HEK293T (cell line): ENCODE results near the gene SMPX.

ENCODE experiments used
- CTCF ChIA-PET: fragments of 350-600 bp; formaldehyde crosslinking; extraction: SDS; loops from one replicate; lab custom pipeline; 2021; ENCODE audit warnings: antibody characterized with exemption, inconsistent platforms; lab: Yijun Ruan, JAX
- POLR2A ChIA-PET: fragments of 350-600 bp; formaldehyde crosslinking; extraction: SDS; loops from one replicate; lab custom pipeline; 2020; ENCODE audit warnings: antibody characterized with exemption, inconsistent platforms; lab: Yijun Ruan, JAX
- DNase-seq: peaks from one replicate; pipeline ENCODE4 v3.0.0; 2012; ENCODE audit warnings: mixed read lengths; ENCODE audit errors: extremely low spot score
- ARNT ChIP-seq: fragments of 450-650 bp; IDR thresholded peaks from 2 replicates; pipeline ENCODE4 v1.6.1; 2017; ENCODE audit warnings: mild to moderate bottlenecking
- BHLHE40 ChIP-seq: fragments of 450-650 bp; IDR thresholded peaks from 2 replicates; pipeline ENCODE4 v1.6.1; 2016; ENCODE audit warnings: mild to moderate bottlenecking, moderate library complexity, borderline replicate concordance
- CTBP1 ChIP-seq: fragments of 450-650 bp; IDR thresholded peaks from 2 replicates; pipeline ENCODE4 v1.6.1; 2016; ENCODE audit warnings: borderline replicate concordance
- ELF4 ChIP-seq: fragments of 450-650 bp; IDR thresholded peaks from 2 replicates; pipeline ENCODE4 v1.6.1; 2017; ENCODE audit warnings: antibody characterized with exemption
- FOXA1 ChIP-seq: fragments of 450-650 bp; IDR thresholded peaks from 2 replicates; pipeline ENCODE4 v1.6.1; 2016; ENCODE audit warnings: mild to moderate bottlenecking
- FOXK2 ChIP-seq: fragments of 450-650 bp; IDR thresholded peaks from 2 replicates; pipeline ENCODE4 v1.6.1; 2016; ENCODE audit warnings: mild to moderate bottlenecking
- FOXM1 ChIP-seq: fragments of 450-650 bp; IDR thresholded peaks from 2 replicates; pipeline ENCODE4 v1.6.1; 2017; ENCODE audit warnings: mild to moderate bottlenecking, borderline replicate concordance
- HDGF ChIP-seq: fragments of 450-650 bp; IDR thresholded peaks from 2 replicates; pipeline ENCODE4 v1.6.1; 2017; ENCODE audit warnings: antibody characterized with exemption, borderline replicate concordance
- L3MBTL2 ChIP-seq: fragments of 450-650 bp; conservative IDR thresholded peaks from 2 replicates; pipeline ENCODE4 v1.6.1; 2016; ENCODE audit warnings: mild to moderate bottlenecking
- LEF1 ChIP-seq: fragments of 450-650 bp; IDR thresholded peaks from 2 replicates; pipeline ENCODE4 v1.6.1; 2017; ENCODE audit warnings: mild to moderate bottlenecking, borderline replicate concordance
- NFRKB ChIP-seq: fragments of 450-650 bp; IDR thresholded peaks from 2 replicates; pipeline ENCODE4 v1.6.1; 2016; ENCODE audit warnings: mild to moderate bottlenecking, moderate library complexity
- PKNOX1 ChIP-seq: fragments of 450-650 bp; IDR thresholded peaks from 2 replicates; pipeline ENCODE4 v1.6.1; 2016
- SP1 ChIP-seq: fragments of 450-650 bp; IDR thresholded peaks from 2 replicates; pipeline ENCODE4 v1.6.1; 2017
- SUZ12 ChIP-seq: fragments of 450-650 bp; IDR thresholded peaks from 2 replicates; pipeline ENCODE4 v1.6.1; 2016; ENCODE audit warnings: mild to moderate bottlenecking
- TARDBP ChIP-seq: fragments of 450-650 bp; IDR thresholded peaks from 2 replicates; pipeline ENCODE4 v1.6.1; 2016
- ZNF384 ChIP-seq: fragments of 450-650 bp; IDR thresholded peaks from 2 replicates; pipeline ENCODE4 v1.6.1; 2016

The SMPX gene

GRCh38 chrX:21700275-21700674, 57.6 kb downstream of the SMPX start:
- TF ChIP-seq PKNOX1 (no peak), SP1 (no peak), ZNF384 (no peak), FOXK2 (no peak), TARDBP (no peak), FOXM1 (no peak), SUZ12 (no peak), FOXA1 (no peak)
- no peak for DNase-seq
- CTCF ChIA-PET = no interaction called here
- POLR2A ChIA-PET = no interaction called here

GRCh38 chrX:21699136-21699535, 58.8 kb downstream of the SMPX start:
- ChIA-PET CTCF (no interaction called here), POLR2A (no interaction called here)
- DNase-seq = no peak
- no peak for TF ChIP-seq LEF1
- no peak for TF ChIP-seq FOXM1
- TF ChIP-seq FOXK2 = no peak
- TF ChIP-seq CTBP1 = no peak
- no peak for TF ChIP-seq NFRKB
- no peak for TF ChIP-seq ZNF384
- no peak for TF ChIP-seq SUZ12

- CTCF ChIA-PET = no interaction called here
- DNase-seq = no peak
- POLR2A ChIA-PET = no interaction called here
- no peak for TF ChIP-seq LEF1
- no peak for TF ChIP-seq L3MBTL2
- TF ChIP-seq FOXA1 = no peak
- TF ChIP-seq SP1 = no peak
- TF ChIP-seq FOXM1 = no peak
- no peak for TF ChIP-seq TARDBP
- no peak for TF ChIP-seq HDGF
- no peak for TF ChIP-seq SUZ12
- TF ChIP-seq NFRKB = no peak
- TF ChIP-seq ELF4 = no peak
- TF ChIP-seq ARNT = no peak
These were observed 59.6 kb downstream of the SMPX start for GRCh38 chrX:21698272-21698671.

DNA sequence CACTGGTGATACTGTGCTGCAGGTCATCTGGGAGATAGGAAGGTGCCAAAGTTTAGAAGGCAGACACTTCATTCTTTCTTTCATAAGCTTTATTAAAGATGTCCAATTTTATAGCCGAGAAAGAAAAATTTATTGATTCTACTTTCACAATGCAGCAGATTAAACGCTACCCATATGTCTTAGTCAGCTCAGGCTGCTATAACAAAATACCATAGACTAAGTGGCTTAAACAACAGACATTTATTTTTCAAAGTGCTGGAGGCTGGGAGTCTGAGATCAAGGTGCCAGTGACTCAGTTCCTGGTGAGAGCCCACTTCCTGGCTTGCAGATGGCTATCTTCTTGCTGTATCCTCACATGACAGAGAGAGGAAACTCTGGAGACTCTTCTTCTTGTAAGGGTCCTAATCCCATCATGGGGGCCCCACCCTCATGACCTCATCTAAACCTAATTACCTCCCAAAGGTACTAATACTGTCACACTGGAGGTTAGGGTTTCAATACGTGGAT, 66.4 kb downstream of the SMPX start:
- POLR2A ChIA-PET = no interaction called here
- DNase-seq = no peak
- TF ChIP-seq SP1 = no peak
- TF ChIP-seq L3MBTL2 = no peak
- TF ChIP-seq HDGF = no peak
- no peak for TF ChIP-seq ZNF384
- TF ChIP-seq FOXM1 = no peak
- TF ChIP-seq BHLHE40 = no peak
- no peak for TF ChIP-seq ELF4
- no peak for TF ChIP-seq NFRKB
- no peak for TF ChIP-seq PKNOX1
- TF ChIP-seq SUZ12 = no peak
- TF ChIP-seq TARDBP = no peak
- no peak for TF ChIP-seq CTBP1
- no peak for TF ChIP-seq FOXK2
- no peak for TF ChIP-seq ARNT
- TF ChIP-seq FOXA1 = no peak
- no peak for TF ChIP-seq LEF1
- CTCF ChIA-PET = interaction anchor here (0.7 kb wide), 1 partner anchor 335 kb away, joined by 3 read pairs; no protein-coding TSS in a partner anchor

GRCh38 chrX:21683941-21684340, 74.0 kb downstream of the SMPX start:
- no peak for TF ChIP-seq FOXK2
- no peak for TF ChIP-seq TARDBP
- no peak for TF ChIP-seq SUZ12
- TF ChIP-seq BHLHE40 = no peak
- no peak for TF ChIP-seq SP1
- no peak for TF ChIP-seq LEF1
- no peak for TF ChIP-seq ELF4
- no peak for TF ChIP-seq FOXA1
- no peak for TF ChIP-seq CTBP1
- no peak for TF ChIP-seq L3MBTL2
- no peak for TF ChIP-seq HDGF
- no peak for TF ChIP-seq ZNF384
- TF ChIP-seq FOXM1 = no peak
- no peak for TF ChIP-seq ARNT
- no peak for TF ChIP-seq NFRKB
- no peak for TF ChIP-seq PKNOX1
- no peak for DNase-seq
- POLR2A ChIA-PET = no interaction called here
- CTCF ChIA-PET = no interaction called here

GRCh38 chrX:21678048-21678612, 79.8 kb downstream of the SMPX start:
- ChIA-PET POLR2A (no interaction called here), CTCF (no interaction called here)
- TF ChIP-seq ZNF384 = no peak
- no peak for TF ChIP-seq FOXM1
- no peak for TF ChIP-seq NFRKB
- no peak for TF ChIP-seq TARDBP
- no peak for TF ChIP-seq ELF4
- TF ChIP-seq HDGF = no peak
- no peak for TF ChIP-seq ARNT
- no peak for TF ChIP-seq BHLHE40
- TF ChIP-seq LEF1 = no peak
- no peak for TF ChIP-seq FOXK2
- TF ChIP-seq SP1 = no peak
- no peak for TF ChIP-seq FOXA1
- no peak for TF ChIP-seq SUZ12
- no peak for TF ChIP-seq CTBP1
- TF ChIP-seq L3MBTL2 = no peak
- no peak for TF ChIP-seq PKNOX1
- DNase-seq = no peak
